Smooth muscle cell (in vitro differentiated cells): ENCODE results near the gene SPRY4. TPM values are rescaled to one million over a fixed set of nuclear protein-coding genes. Genes with fewer than 3 reads are reported as not detected.
"Not testable (repeated sequence)": the region's sequence is repeated elsewhere in the genome, so short reads cannot be mapped to it uniquely, and the experiment has no call there.

Source experiments
- DNase-seq: peaks from one replicate; lab custom pipeline; 2025; ENCODE audit not compliant: unreplicated experiment; lab: John Stamatoyannopoulos, UW
- H2AFZ ChIP-seq: fragments of 200-600 bp; sonication (generic); 2 replicates; pipeline ENCODE4 v1.6.0; 2016; ENCODE audit warnings: antibody characterized with exemption, low read depth, mild to moderate bottlenecking
- H3F3A ChIP-seq: fragments of 200-600 bp; sonication (generic); 2 replicates; pipeline ENCODE4 v1.6.0; 2017; ENCODE audit warnings: antibody characterized with exemption, low read depth
- H3K27ac ChIP-seq: fragments of 200-600 bp; sonication (generic); 2 replicates; pipeline ENCODE4 v1.5.1; 2016; ENCODE audit warnings: low read depth, mild to moderate bottlenecking
- H3K27me3 ChIP-seq: fragments of 200-600 bp; sonication (generic); 2 replicates; pipeline ENCODE4 v1.6.1; 2016; ENCODE audit warnings: low read depth, mild to moderate bottlenecking
- H3K36me3 ChIP-seq: fragments of 200-600 bp; sonication (generic); 2 replicates; pipeline ENCODE4 v1.5.1; 2016; ENCODE audit warnings: low read depth
- H3K4me1 ChIP-seq: fragments of 200-600 bp; sonication (generic); 2 replicates; pipeline ENCODE4 v1.5.1; 2016; ENCODE audit warnings: low read depth
- H3K4me2 ChIP-seq: fragments of 200-600 bp; sonication (generic); 2 replicates; pipeline ENCODE4 v1.6.0; 2016; ENCODE audit warnings: mild to moderate bottlenecking
- H3K4me3 ChIP-seq: fragments of 200-600 bp; sonication (generic); 2 replicates; pipeline ENCODE4 v1.5.1; 2016; ENCODE audit warnings: mild to moderate bottlenecking
- H3K79me2 ChIP-seq: fragments of 200-600 bp; sonication (generic); 2 replicates; pipeline ENCODE4 v1.6.0; 2016; ENCODE audit warnings: low read depth, mild to moderate bottlenecking
- H3K9ac ChIP-seq: fragments of 200-600 bp; sonication (generic); 2 replicates; pipeline ENCODE4 v1.6.0; 2016; ENCODE audit warnings: low read depth
- H3K9me3 ChIP-seq: fragments of 200-600 bp; sonication (generic); replicated peaks from 2 replicates; pipeline ENCODE4 v1.5.1; 2016; ENCODE audit warnings: low read depth
- H4K20me1 ChIP-seq: fragments of 200-600 bp; sonication (generic); 2 replicates; pipeline ENCODE4 v1.6.0; 2016; ENCODE audit warnings: low read depth
- CTCF ChIP-seq: fragments of 200-600 bp; sonication (generic); IDR thresholded peaks from 2 replicates; pipeline ENCODE4 v1.5.1; 2017; ENCODE audit warnings: borderline replicate concordance, mild to moderate bottlenecking, antibody characterized with exemption; ENCODE audit not compliant: insufficient read depth, poor library complexity, severe bottlenecking
- WGBS: methylation state at CpG from one replicate; pipeline ENCODE4 v1.1.7; 2016; ENCODE audit warnings: low lambda C conversion rate; 5-methylcytosine and 5-hydroxymethylcytosine counted together
- polyA plus RNA-seq: library from polyadenylated mRNA; unstranded; fragments of >200 nt; fragmentation: Nextera tagmentation; extraction: Ambion mirVana; gene quantifications from 2 replicates; pipeline ENCODE4 v1.2.1, GENCODE V29; 2016
- total RNA-seq: library from RNA; depleted of rRNA; stranded (reverse); fragments of >200 nt; gene quantifications from 2 replicates; pipeline ENCODE4 v1.2.3, GENCODE V29; 2014

The SPRY4 gene
- total and polyA plus RNA-seq, 2 experiments from 2014 or later, result 49.3 to 74.2 TPM

GRCh38 chr5:142346706-142347105 lies 21.9 kb upstream of the SPRY4 start:
- no peak overlapping the region for H3K4me3 ChIP-seq
- H3K4me1 ChIP-seq, result no peaks in the 10 kb centered on the region
- no peak overlapping the region for H3K4me2 ChIP-seq
- H3K79me2 ChIP-seq, result no peaks in the 10 kb centered on the region
- H3K9me3 ChIP-seq, result peaks cover 10% of the 10 kb centered on the region
- H3K27me3 ChIP-seq, result no peaks in the 10 kb centered on the region
- no peak for DNase-seq
- H3K9ac ChIP-seq, result no peak overlapping the region
- WGBS, result 98% methylated on average over 2 of the region's 2 CpGs
- no peak for TF ChIP-seq CTCF
- no peak overlapping the region for H3K27ac ChIP-seq
- peaks cover 18% of the 10 kb centered on the region for H3K36me3 ChIP-seq
- H3F3A ChIP-seq, result no peaks in the 10 kb centered on the region
- H2AFZ ChIP-seq, result no peak overlapping the region
- no peaks in the 10 kb centered on the region for H4K20me1 ChIP-seq

GRCh38 chr5:142344915-142345314 lies 20.1 kb upstream of the SPRY4 start:
- not testable (repeated sequence) for H3F3A ChIP-seq, H3K4me1 ChIP-seq, H2AFZ ChIP-seq, H3K4me2 ChIP-seq, H3K27me3 ChIP-seq, H3K79me2 ChIP-seq, H3K9me3 ChIP-seq, H3K4me3 ChIP-seq, DNase-seq, H3K27ac ChIP-seq, H4K20me1 ChIP-seq, H3K9ac ChIP-seq
- H3K36me3 ChIP-seq, result peaks cover 18% of the 10 kb centered on the region
- WGBS, result 97% methylated on average over 3 of the region's 3 CpGs

GRCh38 chr5:142343531-142343930 lies 18.7 kb upstream of the SPRY4 start:
- H3K9me3 ChIP-seq, result peaks cover 10% of the 10 kb centered on the region
- DNase-seq, result no peak
- no peak overlapping the region for H2AFZ ChIP-seq
- H3K79me2 ChIP-seq, result no peaks in the 10 kb centered on the region
- no peak overlapping the region for H3K4me3 ChIP-seq
- H3F3A ChIP-seq, result no peaks in the 10 kb centered on the region
- peaks cover 24% of the 10 kb centered on the region for H3K36me3 ChIP-seq
- H3K27ac ChIP-seq, result no peak overlapping the region
- H3K9ac ChIP-seq, result no peak overlapping the region
- no peak for TF ChIP-seq CTCF
- WGBS, result 98% methylated on average over 4 of the region's 4 CpGs
- no peaks in the 10 kb centered on the region for H3K4me1 ChIP-seq
- no peaks in the 10 kb centered on the region for H3K27me3 ChIP-seq
- no peak overlapping the region for H3K4me2 ChIP-seq
- no peaks in the 10 kb centered on the region for H4K20me1 ChIP-seq

- TF ChIP-seq CTCF, result no peak
- H3K9me3 ChIP-seq, result peaks cover 10% of the 10 kb centered on the region
- peaks cover 25% of the 10 kb centered on the region for H3K36me3 ChIP-seq
- H3K9ac ChIP-seq, result no peak overlapping the region
- no peak overlapping the region for H3K4me2 ChIP-seq
- DNase-seq, result no peak
- H3K79me2 ChIP-seq, result no peaks in the 10 kb centered on the region
- WGBS, result 70% methylated on average over 16 of the region's 16 CpGs
- H3F3A ChIP-seq, result no peaks in the 10 kb centered on the region
- H3K4me1 ChIP-seq, result no peaks in the 10 kb centered on the region
- no peak overlapping the region for H2AFZ ChIP-seq
- no peaks in the 10 kb centered on the region for H3K27me3 ChIP-seq
- H4K20me1 ChIP-seq, result no peaks in the 10 kb centered on the region
- no peak overlapping the region for H3K4me3 ChIP-seq
- H3K27ac ChIP-seq, result peak overlapping the region; percentile 71
Measured at GRCh38 chr5:142342128-142342981, 17.5 kb upstream of the SPRY4 start.
